Epidermal melanocyte (primary cell): ENCODE measurements around the gene CCDC170.
"Not testable (repeated sequence)": the region's sequence is repeated elsewhere in the genome, so short reads cannot be mapped to it uniquely, and the experiment has no call there.

Experiments used
- DNase-seq: peaks from one replicate; pipeline ENCODE4 v3.0.0; 2011; ENCODE audit warnings: low spot score; ENCODE audit not compliant: insufficient read length

CCDC170 gene

GRCh38 chr6:151493161-151493803 is 535 bp upstream of the CCDC170 start:
- no peak for DNase-seq

DNA sequence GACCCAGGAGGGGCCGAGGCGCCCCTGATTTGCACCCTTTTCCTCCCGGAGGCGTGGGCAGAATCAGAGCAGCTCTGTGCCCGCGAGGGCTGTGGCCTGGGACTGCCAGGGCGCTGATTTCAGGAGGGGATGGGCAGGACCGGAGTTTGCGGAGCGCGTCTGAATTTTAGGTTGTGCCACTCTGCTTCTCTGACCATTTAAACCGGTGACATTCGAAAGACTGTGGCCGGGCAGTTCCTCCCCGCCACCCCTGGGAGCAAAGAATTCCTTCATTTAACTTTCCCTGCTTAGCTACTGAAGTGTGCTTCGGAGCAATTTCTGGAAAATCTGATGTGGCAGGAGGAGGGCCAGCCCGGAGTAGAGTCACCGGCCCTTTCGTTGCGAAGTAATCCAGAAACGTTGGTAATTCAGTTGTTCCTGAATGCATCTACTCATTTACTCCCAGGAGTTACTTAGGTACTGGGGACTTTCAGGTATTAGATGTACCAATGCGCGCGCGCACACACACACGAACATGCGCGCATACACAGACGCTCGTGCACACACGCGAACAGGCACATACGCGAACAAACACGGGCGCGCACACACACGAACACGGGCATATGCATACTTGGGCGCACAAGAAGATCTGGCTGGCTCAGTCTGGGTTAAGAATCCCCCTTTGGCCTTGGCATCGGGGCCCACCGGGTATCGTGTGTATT is 568 bp downstream of the CCDC170 start:
- no peak for DNase-seq

DNA sequence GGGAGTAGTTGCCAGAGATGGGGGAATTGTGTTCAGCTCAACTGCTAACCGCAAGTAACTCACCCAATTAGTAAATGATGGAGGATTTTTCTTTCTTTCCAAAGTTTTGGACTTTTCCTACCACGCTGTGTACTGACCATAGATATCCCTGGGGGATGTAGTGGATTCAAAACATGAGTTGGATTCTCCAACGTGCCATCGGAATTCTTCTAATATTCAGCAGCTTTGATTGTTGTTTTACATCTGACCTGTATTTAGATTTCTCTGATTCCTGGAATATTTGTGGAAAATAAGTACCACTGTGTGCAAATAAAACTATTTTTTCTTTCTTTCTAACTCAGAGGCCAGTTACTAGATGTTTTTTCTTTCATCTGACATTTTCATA is 1.1 kb downstream of the CCDC170 start:
- DNase-seq, result no peak

DNA sequence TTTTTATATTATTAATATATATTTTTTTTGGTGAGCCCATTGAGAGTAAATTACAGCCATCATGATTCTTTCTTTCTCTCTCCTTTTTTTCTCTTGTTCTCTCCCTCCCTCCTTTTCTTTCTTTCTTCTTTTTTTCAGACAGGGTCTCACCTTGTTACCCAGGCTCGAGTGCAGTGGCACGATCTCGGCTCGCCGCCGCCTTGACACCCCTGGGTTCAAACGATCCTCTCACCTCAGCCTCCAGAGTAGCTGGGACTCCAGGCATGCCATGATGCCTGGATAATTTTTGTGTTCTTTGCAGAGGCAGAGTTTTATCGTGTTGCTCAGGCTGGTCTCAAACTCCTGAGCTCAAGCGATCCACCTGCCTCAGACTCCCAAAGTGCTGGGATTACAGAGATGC is 1.6 kb downstream of the CCDC170 start:
- no peak for DNase-seq

GRCh38 chr6:151497905-151498304 is 4.1 kb downstream of the CCDC170 start:
- no peak for DNase-seq

- no peak for DNase-seq
These were observed 4.5 kb downstream of the CCDC170 start for GRCh38 chr6:151498327-151498726.

- DNase-seq, result no peak
These were observed 5.7 kb downstream of the CCDC170 start for GRCh38 chr6:151499551-151499950.

GRCh38 chr6:151501511-151502136 is 7.8 kb downstream of the CCDC170 start:
- no peak for DNase-seq

GRCh38 chr6:151502499-151502898 is 8.7 kb downstream of the CCDC170 start:
- DNase-seq, result no peak

DNA sequence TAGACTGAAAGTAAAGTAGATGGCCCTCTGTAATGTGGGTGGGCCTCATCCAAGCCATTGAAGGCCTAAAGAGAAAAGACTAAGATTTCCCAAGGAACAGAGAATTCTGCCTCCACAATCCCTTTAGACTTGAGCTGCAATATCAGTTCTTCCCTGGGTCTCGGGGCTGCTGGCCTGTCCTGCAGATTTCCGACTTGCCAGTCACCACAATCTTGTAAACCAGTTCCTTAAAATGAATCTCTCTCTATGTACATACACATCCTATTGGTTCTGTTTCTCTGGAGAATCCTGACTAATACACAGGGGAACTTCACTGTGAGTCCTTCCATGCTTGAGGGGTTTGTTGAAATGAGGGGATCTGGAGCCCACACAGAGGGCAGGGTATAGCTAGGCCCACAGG is 12.9 kb downstream of the CCDC170 start:
- no peak for DNase-seq

- DNase-seq, result no peak
These were observed 15.2 kb downstream of the CCDC170 start for GRCh38 chr6:151509048-151509447.

GRCh38 chr6:151512481-151512880 is 18.7 kb downstream of the CCDC170 start:
- DNase-seq, result no peak

DNA sequence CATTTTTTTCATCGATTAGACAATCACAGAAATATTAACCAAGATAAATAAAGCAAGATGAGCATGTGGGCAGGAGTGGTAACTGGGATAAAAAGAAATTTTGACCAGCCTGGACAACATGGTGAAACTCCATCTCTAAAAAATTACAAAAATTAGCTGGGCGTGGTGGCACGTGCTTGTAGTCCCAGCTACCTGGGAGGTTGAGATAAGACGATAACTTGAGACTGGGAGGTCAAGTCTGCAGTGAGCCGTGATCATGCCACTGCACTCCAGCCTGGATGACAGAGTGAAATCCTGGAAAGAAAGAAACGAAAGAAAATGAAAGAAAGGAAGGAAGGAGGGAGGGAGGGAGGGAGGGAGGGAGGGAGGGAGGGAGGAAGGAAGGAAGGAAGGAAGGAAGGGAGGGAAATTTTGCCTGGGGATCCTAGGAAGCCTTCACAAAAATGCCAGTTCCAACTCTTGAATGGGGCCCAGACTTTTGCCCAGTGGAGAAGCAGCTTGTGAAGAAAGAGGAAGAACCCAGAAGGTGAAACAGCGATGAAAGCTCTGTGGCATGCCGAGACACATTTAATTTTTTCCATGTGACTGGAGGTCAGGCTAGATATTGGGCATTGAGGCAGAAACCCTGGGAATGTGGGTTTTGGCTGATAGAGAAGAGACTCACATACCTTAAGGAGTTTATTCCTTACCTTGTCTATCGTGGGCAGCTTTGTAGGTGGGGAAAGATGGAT is 20.3 kb downstream of the CCDC170 start:
- no peak for DNase-seq

DNA sequence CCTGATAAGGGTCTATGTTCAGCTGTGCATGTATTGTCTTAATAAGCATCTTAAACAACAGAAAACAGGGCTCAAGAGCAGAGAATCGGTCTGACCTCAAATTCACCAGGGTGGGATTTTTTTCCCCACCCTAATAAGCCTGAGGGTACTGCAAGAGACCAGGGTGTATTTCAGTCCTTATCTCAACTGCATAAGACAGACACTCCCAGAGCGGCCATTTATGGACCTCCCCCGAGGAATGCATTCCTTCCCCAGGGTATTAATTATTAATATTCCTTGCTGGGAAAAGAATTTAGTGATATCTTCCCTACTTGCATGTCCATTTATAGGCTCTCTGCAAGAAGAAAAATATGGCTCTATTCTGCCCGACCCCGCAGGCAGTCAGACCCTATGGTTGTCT is 25.2 kb downstream of the CCDC170 start:
- DNase-seq, result not testable (repeated sequence)

DNA sequence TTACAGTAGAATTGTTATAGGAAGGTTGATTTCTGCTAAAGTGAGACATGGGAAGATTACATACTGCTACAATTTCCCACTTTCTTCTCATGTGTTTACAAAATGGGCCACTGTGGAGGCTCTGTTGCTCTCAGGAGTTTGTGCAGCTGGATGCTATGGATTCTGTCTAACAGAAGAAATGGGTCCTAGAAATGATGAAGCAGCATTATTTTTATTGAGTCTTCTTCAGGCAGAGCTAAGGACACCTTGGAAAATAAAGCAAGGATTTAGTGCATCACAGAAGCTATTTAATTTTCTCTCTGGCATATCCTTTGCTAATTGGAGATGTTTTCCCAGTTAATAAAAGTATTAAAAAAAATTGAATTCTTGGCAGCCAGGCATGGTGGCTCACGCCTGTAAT is 29.2 kb downstream of the CCDC170 start:
- no peak for DNase-seq

DNA sequence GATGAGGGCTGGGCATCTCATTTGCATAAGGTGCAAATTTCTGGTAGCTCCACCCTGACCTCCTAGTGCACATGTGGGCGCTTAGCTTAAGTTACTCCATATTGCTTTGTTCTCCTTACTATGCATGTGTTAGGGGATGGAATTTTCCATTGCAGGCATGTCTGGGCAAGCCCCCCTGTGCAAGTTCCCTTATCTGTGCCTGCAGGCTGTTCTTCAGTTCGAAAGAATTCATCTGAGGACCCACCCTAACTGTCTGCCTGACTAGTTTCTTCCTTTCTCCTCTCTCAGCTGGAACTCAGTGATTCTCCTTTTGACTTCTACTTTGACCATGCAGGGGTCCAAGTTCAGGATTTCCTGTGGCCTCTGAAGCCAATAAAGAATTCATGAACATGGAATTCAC is 30.2 kb downstream of the CCDC170 start:
- no peak for DNase-seq

- no peak for DNase-seq
These were observed 40.8 kb downstream of the CCDC170 start for GRCh38 chr6:151534576-151534975.

GRCh38 chr6:151535476-151536187 is 41.8 kb downstream of the CCDC170 start:
- DNase-seq, result no peak

DNA sequence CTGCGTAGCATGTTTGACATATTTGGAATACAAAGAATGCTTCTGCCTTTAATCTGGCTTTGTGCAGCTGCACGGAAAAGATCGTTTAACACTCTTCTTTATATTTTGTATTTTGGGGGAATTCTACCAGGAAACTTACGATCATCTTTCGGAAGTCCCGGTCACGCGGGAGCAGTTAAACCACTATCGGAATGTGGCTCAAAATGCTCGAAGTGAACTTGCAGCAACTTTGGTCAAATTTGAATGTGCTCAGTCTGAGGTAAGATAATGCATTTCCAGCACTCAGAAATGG is 42.3 kb downstream of the CCDC170 start:
- DNase-seq, result no peak

GRCh38 chr6:151537556-151537955 is 43.7 kb downstream of the CCDC170 start:
- no peak for DNase-seq

DNA sequence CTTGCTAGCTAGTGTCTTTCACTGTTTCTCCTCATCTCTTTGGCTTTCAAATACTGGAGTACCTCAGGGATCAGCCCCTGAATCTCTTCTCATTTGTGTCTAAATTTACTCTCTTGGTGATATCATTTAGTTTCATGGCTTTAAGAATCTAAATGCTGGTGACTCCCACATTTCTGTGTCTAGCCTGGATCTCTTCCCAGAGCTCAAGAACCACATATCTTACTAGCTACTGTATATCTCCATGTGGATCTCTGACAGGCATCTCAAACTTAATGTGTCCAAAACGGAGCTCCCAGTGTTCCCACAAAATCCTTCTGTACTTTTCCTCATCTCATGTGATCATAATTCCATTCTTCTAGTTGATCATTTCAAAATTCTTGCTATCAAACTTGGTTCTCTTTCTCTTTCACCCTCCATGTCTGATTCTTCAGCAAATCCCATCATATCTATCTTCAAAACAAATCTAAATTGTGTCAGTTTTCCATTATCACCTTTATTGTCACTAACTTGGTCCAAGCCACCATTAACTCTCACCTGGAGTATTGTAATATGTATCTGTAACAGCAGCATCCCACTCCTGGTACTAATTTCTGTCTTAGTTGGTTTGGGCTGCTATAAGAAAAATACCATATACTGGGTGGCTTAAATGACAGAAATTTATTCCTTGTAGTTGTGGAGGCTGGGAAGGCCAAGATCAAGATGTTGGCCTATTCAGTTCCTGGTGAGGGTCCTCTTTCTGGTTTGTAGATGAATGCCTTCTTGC is 45.9 kb downstream of the CCDC170 start:
- DNase-seq, result no peak
